GOT3 (cell line): ENCODE data around the gene FLRT1.

Source experiments
- DNase-seq: peaks from one replicate; lab custom pipeline; 2025; ENCODE audit warnings: mixed read lengths; lab: John Stamatoyannopoulos, UW

Gene FLRT1

DNA sequence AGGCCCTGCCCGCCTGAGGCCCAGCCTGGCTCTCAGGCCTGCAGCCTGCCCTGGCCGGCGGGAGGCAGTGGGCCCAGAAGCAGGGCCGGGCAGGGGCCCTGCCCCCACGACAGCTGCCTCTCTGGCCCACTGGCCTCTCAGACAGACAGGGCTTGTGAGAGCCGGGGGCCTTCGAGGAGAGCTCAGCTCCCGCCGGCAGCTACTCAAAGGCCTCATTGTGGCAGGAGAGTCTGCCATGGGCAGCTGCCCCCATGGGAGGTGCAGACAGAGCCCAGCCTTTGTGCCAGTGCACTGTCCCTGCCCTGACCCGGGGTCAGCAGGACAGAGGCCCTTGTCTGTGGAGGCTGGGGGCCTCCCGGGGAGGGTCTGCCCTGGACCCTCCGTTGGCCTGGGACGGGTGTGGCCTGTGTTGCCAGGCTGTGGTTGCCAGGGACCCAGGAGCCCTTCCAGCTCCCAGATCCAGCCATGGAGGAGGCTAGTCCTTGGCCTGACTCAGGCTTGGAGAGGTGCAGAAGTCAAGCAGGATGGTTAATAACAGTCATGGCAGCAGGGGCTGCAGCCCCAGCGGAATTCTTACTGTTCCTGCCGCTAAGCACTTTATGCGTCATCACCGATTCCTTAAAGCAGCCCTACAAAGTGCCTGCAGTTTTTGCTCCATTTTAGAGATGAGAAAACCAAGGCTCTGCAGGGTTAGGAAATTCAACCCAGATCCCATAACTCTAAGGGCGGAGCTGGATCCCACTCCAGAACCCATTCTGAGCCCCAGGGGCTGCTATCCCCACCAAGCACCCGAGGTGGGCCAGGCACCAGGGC, 12.5 kb downstream of the FLRT1 start:
- no peak for DNase-seq

DNA sequence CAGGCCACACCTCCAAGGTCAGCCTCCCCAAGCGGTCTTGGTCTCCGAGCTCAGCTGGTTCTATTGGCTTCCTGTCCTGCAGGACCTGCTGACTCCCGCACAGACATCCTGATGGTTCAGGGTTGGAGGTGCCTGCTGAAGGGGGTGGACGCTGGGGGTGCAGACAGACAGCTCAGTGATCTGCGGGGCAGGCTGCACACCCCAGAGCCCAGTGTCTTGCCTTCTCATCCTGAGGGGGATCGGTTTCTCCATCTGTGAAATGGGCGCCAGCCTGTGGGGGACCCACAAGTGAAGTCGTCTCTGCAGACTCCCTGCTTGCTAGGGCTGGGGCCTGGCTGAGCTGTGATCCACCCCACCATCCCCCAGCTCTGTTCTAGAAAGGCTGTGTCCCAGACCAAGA, 13.8 kb downstream of the FLRT1 start:
- DNase-seq: no peak

- no peak for DNase-seq
Measured at GRCh38 chr11:64051297-64051696, 15.6 kb downstream of the FLRT1 start.

DNA sequence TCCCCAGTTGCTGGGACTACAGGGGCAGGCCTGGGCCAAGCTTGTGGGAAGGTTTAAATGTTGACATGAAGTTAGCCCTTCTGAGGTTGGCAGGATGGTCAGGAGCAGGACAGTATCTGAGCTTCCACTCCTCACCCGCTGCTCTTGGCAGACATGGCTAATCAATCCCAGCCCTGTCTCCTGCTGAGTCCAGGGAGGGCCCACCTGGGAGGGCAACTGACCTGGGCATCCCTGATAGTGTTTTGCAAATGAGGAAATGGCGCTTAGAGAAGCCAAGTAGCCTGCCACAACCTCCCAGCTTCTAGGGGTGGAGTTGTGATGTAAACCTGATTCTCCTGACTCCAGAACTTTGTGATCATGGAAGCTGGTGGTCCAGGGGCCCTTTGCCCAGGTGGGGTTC, 16.7 kb downstream of the FLRT1 start:
- no peak for DNase-seq

DNA sequence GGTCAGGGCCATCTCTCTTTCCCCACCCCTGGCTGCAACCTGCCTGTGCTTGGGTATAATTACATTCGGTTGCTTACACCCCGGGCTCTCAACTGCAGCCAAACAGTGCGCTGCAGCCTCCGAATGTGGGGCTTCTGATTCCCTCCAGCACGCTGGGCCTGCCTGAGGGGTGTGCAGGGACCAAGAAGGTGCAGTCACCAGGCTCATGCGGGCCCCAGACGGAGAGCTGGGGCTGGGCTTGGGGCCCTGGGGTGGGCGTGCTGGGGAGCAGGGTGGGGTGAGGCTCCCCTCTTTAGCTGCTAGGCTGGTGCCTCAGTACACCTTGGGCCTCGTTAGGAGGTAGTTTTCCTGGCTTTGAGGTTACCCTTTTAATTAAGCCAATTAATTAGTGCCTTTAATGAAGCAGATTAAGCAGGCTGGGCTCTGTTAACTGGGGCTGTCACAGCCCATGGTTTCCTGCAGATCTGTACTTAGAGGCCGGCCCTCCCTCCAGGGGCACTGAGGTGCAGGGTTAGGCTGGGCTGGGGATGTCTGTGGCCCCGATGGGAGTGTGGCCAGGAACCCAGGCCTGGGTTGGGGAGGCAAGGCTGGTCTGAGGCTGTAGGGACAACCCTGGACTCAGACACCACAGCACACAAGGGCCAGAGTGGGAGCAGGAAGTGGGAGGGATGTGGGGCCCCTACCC, 17.3 kb downstream of the FLRT1 start:
- DNase-seq: no peak

GRCh38 chr11:64053699-64054098, 18.0 kb downstream of the FLRT1 start:
- DNase-seq: no peak

DNA sequence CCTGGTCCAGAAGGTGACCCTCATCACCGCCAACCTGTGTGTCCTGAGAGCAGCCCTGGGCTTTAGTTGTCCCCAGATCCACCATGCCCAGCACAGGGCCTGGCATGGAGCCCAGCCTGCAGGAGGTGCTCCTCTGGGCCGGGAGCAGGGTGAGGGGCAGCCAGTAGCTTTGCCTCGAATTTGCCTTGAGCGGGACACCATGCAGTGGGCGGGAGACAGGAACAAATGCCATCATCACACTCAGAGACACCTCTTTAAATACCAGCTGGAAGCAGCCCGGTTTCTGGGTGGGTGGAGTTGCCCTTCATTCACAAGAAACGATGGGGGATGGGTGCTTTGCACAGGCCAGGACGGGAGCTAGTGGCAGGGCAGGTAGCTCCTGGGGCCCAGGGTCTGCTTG, 19.3 kb downstream of the FLRT1 start:
- DNase-seq: no peak

- DNase-seq: no peak
Measured at GRCh38 chr11:64056213-64056785, 20.6 kb downstream of the FLRT1 start.

- no peak for DNase-seq
Measured at GRCh38 chr11:64056861-64057260, 21.1 kb downstream of the FLRT1 start.

GRCh38 chr11:64057890-64058289, 22.2 kb downstream of the FLRT1 start:
- no peak for DNase-seq

- DNase-seq: no peak
Measured at GRCh38 chr11:64058494-64058893, 22.8 kb downstream of the FLRT1 start.

GRCh38 chr11:64059339-64060140, 23.8 kb downstream of the FLRT1 start:
- DNase-seq: no peak

DNA sequence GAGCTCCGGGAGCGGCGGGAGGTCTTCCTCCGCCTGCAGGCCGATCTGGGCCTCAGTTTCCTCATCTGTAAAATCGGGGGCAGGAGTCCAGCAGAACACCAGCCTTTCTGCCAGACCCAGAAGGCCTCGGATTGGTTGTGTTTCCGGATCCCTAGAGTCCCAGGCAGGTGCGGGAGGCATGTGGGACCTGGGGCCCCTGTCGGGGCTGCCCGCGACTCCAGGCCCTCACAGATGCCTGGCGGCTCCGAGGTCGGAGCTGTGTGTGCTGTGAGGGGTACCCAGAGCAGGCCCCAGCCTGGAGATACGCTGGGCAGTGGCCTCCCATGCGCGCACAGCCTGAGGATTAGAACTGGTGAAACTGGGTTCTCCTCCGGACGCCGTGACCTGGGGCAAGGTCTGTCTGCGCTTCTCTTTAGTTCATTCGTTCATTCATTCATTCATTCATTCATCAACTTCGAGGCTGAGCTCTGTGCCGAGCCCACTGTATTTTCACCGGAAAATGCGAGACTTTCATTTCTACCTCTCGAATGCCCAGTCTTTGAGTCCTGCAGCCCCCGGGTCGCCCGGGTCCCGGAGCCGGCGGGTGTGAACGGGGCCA, 24.6 kb downstream of the FLRT1 start:
- DNase-seq: no peak

DNA sequence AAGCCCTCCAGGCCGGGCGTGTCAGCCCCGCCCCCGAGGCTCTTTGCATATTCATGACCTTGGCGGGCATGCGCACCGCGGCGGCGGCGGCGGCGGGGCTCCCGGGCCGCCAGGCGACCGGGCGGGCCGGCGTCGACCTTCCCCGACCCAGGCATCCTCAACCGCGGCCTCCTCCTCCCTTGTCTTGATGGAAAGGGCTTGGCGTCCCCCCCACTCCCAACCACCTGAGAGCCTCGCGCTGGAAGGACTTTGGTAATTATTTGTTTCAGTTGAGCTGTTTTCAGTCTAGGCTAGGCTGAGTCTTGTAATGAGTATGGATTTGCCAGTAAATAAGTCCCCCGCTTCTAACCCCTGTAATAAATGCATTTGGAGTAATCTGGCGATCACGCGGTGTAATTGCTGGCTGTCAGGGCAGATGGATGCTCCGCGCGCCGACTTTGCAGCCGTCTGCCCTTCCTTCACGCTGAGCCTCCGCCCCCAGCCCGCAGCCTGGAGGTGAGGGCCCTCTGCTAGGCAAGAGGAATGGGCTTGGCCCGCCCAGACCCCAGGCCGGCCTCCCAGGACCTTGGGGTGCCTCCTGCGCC, 25.2 kb downstream of the FLRT1 start:
- no peak for DNase-seq

GRCh38 chr11:64062185-64063039, 26.7 kb downstream of the FLRT1 start:
- DNase-seq: no peak

DNA sequence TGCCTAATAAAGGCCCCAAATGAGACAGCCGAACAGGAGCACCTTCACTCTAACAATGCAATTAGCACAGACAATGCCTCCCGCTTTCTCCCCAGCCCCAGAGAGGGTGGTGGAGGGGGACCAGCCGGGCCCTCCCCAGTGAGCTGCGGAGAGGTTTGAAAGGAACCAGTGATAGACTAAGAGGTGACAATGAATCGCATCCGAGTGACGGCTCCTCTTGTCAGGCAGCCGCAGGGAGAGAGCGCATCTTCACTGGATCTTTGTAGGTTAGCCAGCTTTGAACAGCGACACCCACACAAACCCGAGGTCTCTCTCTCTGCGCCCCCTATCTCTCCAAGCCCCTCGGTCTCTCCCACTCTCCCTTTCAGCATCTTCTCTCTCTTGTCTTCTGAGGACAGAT, 28.0 kb downstream of the FLRT1 start:
- no peak for DNase-seq

- DNase-seq: no peak
Measured at GRCh38 chr11:64064374-64065140, 28.8 kb downstream of the FLRT1 start.

GRCh38 chr11:64065141-64065465, 29.4 kb downstream of the FLRT1 start:
- no peak for DNase-seq

- no peak for DNase-seq
Measured at GRCh38 chr11:64065712-64066111, 30.0 kb downstream of the FLRT1 start.
